Eye (tissue), 1 donor: ENCODE data around the gene PREX1.
A peak's percentile ranks its signal among the peaks of the same experiment; 100 is the strongest.
"Not testable (repeated sequence)": the region's sequence is repeated elsewhere in the genome, so short reads cannot be mapped to it uniquely, and the experiment has no call there.

Experiments
- DNase-seq: peaks from one replicate; pipeline ENCODE4 v3.0.0-alpha.2; 2015

The PREX1 gene

GRCh38 chr20:48599106-48599747 lies 228.6 kb downstream of the PREX1 start:
- DNase-seq, result no peak

- DNase-seq, result not testable (repeated sequence)
Observed at GRCh38 chr20:48598303-48598941, 229.4 kb downstream of the PREX1 start.

GRCh38 chr20:48597521-48598302 lies 230.1 kb downstream of the PREX1 start:
- DNase-seq, result no peak

- DNase-seq, result no peak
Observed at GRCh38 chr20:48596334-48596898, 231.4 kb downstream of the PREX1 start.

GRCh38 chr20:48595495-48596333 lies 232.1 kb downstream of the PREX1 start:
- DNase-seq, result no peak

GRCh38 chr20:48594533-48594932 lies 233.3 kb downstream of the PREX1 start:
- no peak for DNase-seq

- no peak for DNase-seq
Observed at GRCh38 chr20:48592107-48592940, 235.5 kb downstream of the PREX1 start.

- no peak for DNase-seq
Observed at GRCh38 chr20:48586730-48587129, 241.1 kb downstream of the PREX1 start.

- peak; percentile 67 for DNase-seq
Observed at GRCh38 chr20:48585061-48585870, 242.5 kb downstream of the PREX1 start.

- no peak for DNase-seq
Observed at GRCh38 chr20:48584391-48585060, 243.3 kb downstream of the PREX1 start.

- no peak for DNase-seq
Observed at GRCh38 chr20:48583801-48584200, 244.0 kb downstream of the PREX1 start.

- no peak for DNase-seq
Observed at GRCh38 chr20:48583171-48583570, 244.6 kb downstream of the PREX1 start.

GRCh38 chr20:48582673-48582985 lies 245.2 kb downstream of the PREX1 start:
- no peak for DNase-seq

- no peak for DNase-seq
Observed at GRCh38 chr20:48581167-48581566, 246.6 kb downstream of the PREX1 start.

- DNase-seq, result no peak
Observed at GRCh38 chr20:48578397-48579098, 249.3 kb downstream of the PREX1 start.

- no peak for DNase-seq
Observed at GRCh38 chr20:48577557-48577956, 250.2 kb downstream of the PREX1 start.

GRCh38 chr20:48574383-48574782 lies 253.4 kb downstream of the PREX1 start:
- peak; percentile 44 for DNase-seq
